Caco-2 (cell line): ENCODE measurements around the gene SHCBP1L. TPM values are rescaled to one million over a fixed set of nuclear protein-coding genes. Genes with fewer than 3 reads are reported as not detected.

Experiments used
- BruUV-seq: library from RNA; stranded (reverse); fragments of 400-500 nt; replicated peaks from 2 replicates; lab custom pipeline; 2021; lab: Mats Ljungman, UMichigan
- CTCF ChIA-PET: fragments of 300-600 bp; sonication (Branson Sonifier 250); formaldehyde crosslinking; loops from one replicate; lab custom pipeline; 2022; ENCODE audit warnings: antibody characterized with exemption; lab: Charles Lee
- POLR2A ChIA-PET: fragments of 300-600 bp; sonication (Branson Sonifier 250); formaldehyde crosslinking; loops from one replicate; lab custom pipeline; 2022; ENCODE audit warnings: antibody characterized with exemption; lab: Charles Lee
- DNase-seq, 2 experiments: peaks; one replicate each; pipeline versions ENCODE4 v3.0.0 to v3.0.0-alpha.2; 2020 to 2022
- H3K27me3 ChIP-seq: replicated peaks from 2 replicates; pipeline ENCODE4 v1.6.0; 2011; ENCODE audit warnings: low read length; ENCODE audit not compliant: control insufficient read depth, insufficient read depth
- H3K36me3 ChIP-seq: 2 replicates; pipeline ENCODE4 v1.5.1; 2011; ENCODE audit warnings: low read length; ENCODE audit not compliant: control insufficient read depth, insufficient read depth
- H3K4me1 ChIP-seq: fragments of 250-450 bp; sonication (Bioruptor Pico); 2 replicates; pipeline ENCODE4 v1.5.1; 2020; ENCODE audit warnings: mild to moderate bottlenecking
- H3K4me3 ChIP-seq: 2 replicates; pipeline ENCODE4 v1.5.1; 2011; ENCODE audit warnings: low read depth, mild to moderate bottlenecking, control low read depth, low read length
- H3K9me3 ChIP-seq: fragments of 250-450 bp; sonication (Bioruptor Pico); 2 replicates; pipeline ENCODE4 v1.5.1; 2020; ENCODE audit warnings: mild to moderate bottlenecking, moderate library complexity
- H3K27ac Mint-ChIP-seq: one replicate; pipeline ENCODE4 v1.8.0; 2022; ENCODE audit warnings: mixed read lengths; ENCODE audit not compliant: unreplicated experiment
- H3K27me3 Mint-ChIP-seq: one replicate; pipeline ENCODE4 v1.8.0; 2022; ENCODE audit warnings: mixed read lengths; ENCODE audit not compliant: insufficient read depth, unreplicated experiment
- H3K36me3 Mint-ChIP-seq: one replicate; pipeline ENCODE4 v1.8.0; 2022; ENCODE audit warnings: mild to moderate bottlenecking, mixed read lengths; ENCODE audit not compliant: insufficient read depth, unreplicated experiment
- H3K4me1 Mint-ChIP-seq: one replicate; pipeline ENCODE4 v1.8.0; 2022; ENCODE audit warnings: low read depth, mixed read lengths; ENCODE audit not compliant: unreplicated experiment
- H3K4me3 Mint-ChIP-seq: one replicate; pipeline ENCODE4 v1.8.0; 2022; ENCODE audit warnings: mild to moderate bottlenecking, moderate library complexity, mixed read lengths; ENCODE audit not compliant: unreplicated experiment
- H3K9me3 Mint-ChIP-seq: one replicate; pipeline ENCODE4 v1.8.0; 2022; ENCODE audit warnings: mixed read lengths; ENCODE audit not compliant: unreplicated experiment
- CTCF ChIP-seq, 2 experiments: fragments of 200-600 bp in 1 of 2; IDR thresholded peaks; 1 replicate in 1 of 2; 2 replicates in 1 of 2; pipeline versions ENCODE4 v1.5.1 to v1.8.0; 2011 to 2022; ENCODE audit warnings: antibody characterized with exemption in 1 of 2, control low read depth in 1 of 2, inconsistent platforms in 1 of 2, low read depth in 1 of 2, low read length in 1 of 2, mild to moderate bottlenecking in 1 of 2, moderate library complexity in 1 of 2; ENCODE audit not compliant: insufficient read depth in 1 of 2, severe bottlenecking in 1 of 2, unreplicated experiment in 1 of 2
- intact Hi-C: fragments of 100-400 bp; cut with micrococcal nuclease; formaldehyde crosslinking; loops from one replicate; pipeline ENCODE4 v1.10.0; 2022; ENCODE audit not compliant: unreplicated experiment
- total RNA-seq: library from RNA; stranded (reverse); gene quantifications from 2 replicates; pipeline ENCODE4 v1.2.3, GENCODE V29; 2022

SHCBP1L gene
- total RNA-seq, 1 experiment from 2014 or later: not detected

GRCh38 chr1:182984621-182985020 is 31.7 kb upstream of the SHCBP1L start:
- no peak overlapping the region for H3K4me3 Mint-ChIP-seq
- DNase-seq: no peak
- H3K9me3 Mint-ChIP-seq: peaks cover 5% of the 10 kb centered on the region
- POLR2A ChIA-PET: no interaction called here
- Histone ChIP-seq H3K9me3 (no peaks in the 10 kb centered on the region), H3K4me1 (no peaks in the 10 kb centered on the region), H3K36me3 (no peaks in the 10 kb centered on the region), H3K27me3 (no peaks in the 10 kb centered on the region), H3K4me3 (no peak overlapping the region)
- intact Hi-C loops: no loop called here
- BruUV-seq: no TSS peak
- H3K36me3 Mint-ChIP-seq: no peaks in the 10 kb centered on the region
- no peaks in the 10 kb centered on the region for H3K27me3 Mint-ChIP-seq
- H3K4me1 Mint-ChIP-seq: no peaks in the 10 kb centered on the region
- no peak for TF ChIP-seq CTCF (IDR thresholded peaks at IDR 0.05; ENCODE audit: insufficient read depth in 1 of 2, low read depth in 1 of 2, low read length in 1 of 2, severe bottlenecking in 1 of 2, unreplicated experiment in 1 of 2)
- CTCF ChIA-PET: no interaction called here
- H3K27ac Mint-ChIP-seq: no peak overlapping the region

- CTCF ChIA-PET: no interaction called here
- H3K27ac Mint-ChIP-seq: no peak overlapping the region
- Histone ChIP-seq H3K36me3 (no peaks in the 10 kb centered on the region), H3K9me3 (no peaks in the 10 kb centered on the region), H3K27me3 (no peaks in the 10 kb centered on the region), H3K4me3 (no peak overlapping the region), H3K4me1 (no peaks in the 10 kb centered on the region)
- H3K4me3 Mint-ChIP-seq: no peak overlapping the region
- H3K36me3 Mint-ChIP-seq: no peaks in the 10 kb centered on the region
- no TSS peak for BruUV-seq
- no peak for TF ChIP-seq CTCF (IDR thresholded peaks at IDR 0.05; ENCODE audit: insufficient read depth in 1 of 2, low read depth in 1 of 2, low read length in 1 of 2, severe bottlenecking in 1 of 2, unreplicated experiment in 1 of 2)
- no peaks in the 10 kb centered on the region for H3K4me1 Mint-ChIP-seq
- intact Hi-C loops: no loop called here
- POLR2A ChIA-PET: no interaction called here
- H3K9me3 Mint-ChIP-seq: peaks cover 5% of the 10 kb centered on the region
- no peaks in the 10 kb centered on the region for H3K27me3 Mint-ChIP-seq
- DNase-seq: no peak
These were observed 31.2 kb upstream of the SHCBP1L start for GRCh38 chr1:182984138-182984537.

DNA sequence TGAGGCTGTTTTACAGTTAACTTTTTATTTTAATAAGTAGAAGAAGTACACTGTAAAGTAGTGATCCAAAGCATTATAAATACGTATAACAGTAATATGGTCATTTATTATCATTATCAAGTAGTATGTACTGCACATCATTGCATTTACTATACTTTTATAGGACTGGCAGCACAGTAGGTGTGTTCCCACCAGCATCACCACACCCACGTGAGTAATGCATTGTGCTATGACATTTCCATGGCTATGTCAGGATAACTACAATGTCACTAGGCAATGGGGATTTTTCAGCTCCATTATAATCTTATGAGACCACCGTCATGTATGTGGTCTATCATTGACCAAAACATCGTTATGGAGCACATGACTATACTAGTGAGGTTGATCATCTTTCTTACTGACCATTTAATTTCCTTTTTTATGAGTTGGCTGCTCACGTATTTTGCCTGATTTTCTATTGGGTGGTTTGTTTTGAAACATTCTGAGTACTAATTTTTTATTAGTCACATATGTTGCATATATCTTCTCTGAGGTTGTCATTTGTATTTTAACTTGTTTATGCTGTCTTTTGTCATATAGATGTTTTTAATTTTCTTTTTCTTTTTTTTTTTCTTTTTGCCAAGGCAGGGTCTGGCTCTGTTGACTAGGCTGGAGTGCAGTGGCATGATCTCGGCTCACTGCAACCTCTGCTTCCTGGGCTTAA is 25.3 kb upstream of the SHCBP1L start:
- DNase-seq: no peak
- intact Hi-C loops: no loop called here
- Mint-ChIP-seq H3K27me3 (no peaks in the 10 kb centered on the region), H3K36me3 (no peaks in the 10 kb centered on the region), H3K4me1 (peaks cover 27% of the 10 kb centered on the region), H3K27ac (no peak overlapping the region), H3K4me3 (no peak overlapping the region), H3K9me3 (no peaks in the 10 kb centered on the region)
- CTCF ChIA-PET: no interaction called here
- no TSS peak for BruUV-seq
- Histone ChIP-seq H3K4me3 (no peak overlapping the region), H3K36me3 (no peaks in the 10 kb centered on the region), H3K4me1 (peaks cover 43% of the 10 kb centered on the region), H3K9me3 (no peaks in the 10 kb centered on the region), H3K27me3 (no peaks in the 10 kb centered on the region)
- POLR2A ChIA-PET: no interaction called here
- TF ChIP-seq CTCF (IDR thresholded peaks at IDR 0.05; ENCODE audit: insufficient read depth in 1 of 2, low read depth in 1 of 2, low read length in 1 of 2, severe bottlenecking in 1 of 2, unreplicated experiment in 1 of 2): no peak
